Ascending aorta (tissue), 2 donors: ENCODE measurements around the gene SMS. TPM values are rescaled to one million over a fixed set of nuclear protein-coding genes. Genes with fewer than 3 reads are reported as not detected.

Source experiments
- DNase-seq, 2 donors: peaks; one replicate each; pipeline ENCODE4 v3.0.0-alpha.2; 2019; ENCODE audit warnings: low spot score in 2 of 2
- H3K27ac ChIP-seq, 2 donors: fragments of 200-600 bp; sonication (generic); one replicate each; pipeline ENCODE4 v1.5.1; 2016 to 2017; ENCODE audit warnings: mild to moderate bottlenecking in 1 of 2
- H3K27me3 ChIP-seq: fragments of 200-600 bp; sonication (generic); one replicate; pipeline ENCODE4 v1.5.1; 2017
- H3K36me3 ChIP-seq, 2 donors: fragments of 200-600 bp; sonication (generic); one replicate each; pipeline ENCODE4 v1.5.1; 2016
- H3K4me1 ChIP-seq, 2 donors: fragments of 200-600 bp; sonication (generic); one replicate each; pipeline ENCODE4 v1.5.1; 2016 to 2017; ENCODE audit warnings: mild to moderate bottlenecking in 1 of 2
- H3K4me3 ChIP-seq, 2 donors: fragments of 200-600 bp; sonication (generic); one replicate each; pipeline ENCODE4 v1.5.1; 2016 to 2017; ENCODE audit warnings: mild to moderate bottlenecking in 1 of 2
- H3K9me3 ChIP-seq, 2 donors: fragments of 200-600 bp; sonication (generic); one replicate each; pipeline ENCODE4 v1.5.1; 2016
- CTCF ChIP-seq, 3 experiments: fragments of 200-600 bp in 2 of 3; fragments of 450-650 bp in 1 of 3; sonication (generic) in 2 of 3; IDR thresholded peaks; one replicate each; pipeline ENCODE4 v1.5.1; 2016 to 2019; ENCODE audit warnings: antibody characterized with exemption in 3 of 3, mild to moderate bottlenecking in 1 of 3, moderate library complexity in 1 of 3
- intact Hi-C: fragments of 100-400 bp; cut with DNase I; formaldehyde crosslinking; loops from one replicate; pipeline ENCODE4 v1.15.1; 2023
- total RNA-seq: library from RNA; depleted of rRNA; stranded (reverse); fragments of >200 nt; gene quantifications from one replicate; pipeline ENCODE4 v1.1.0, GENCODE V29; 2016

The SMS gene
- total RNA-seq, 1 donor from 2014 or later, result 35.1 TPM

- Histone ChIP-seq H3K4me3 (no peak overlapping the region), H3K27me3 (no peaks in the 10 kb centered on the region), H3K27ac (no peak overlapping the region), H3K9me3 (no peaks in the 10 kb centered on the region), H3K36me3 (no peaks in the 10 kb centered on the region), H3K4me1 (no peaks in the 10 kb centered on the region)
- intact Hi-C loops, result no loop called here
- no peak for DNase-seq
- TF ChIP-seq CTCF (IDR thresholded peaks at IDR 0.05), result no peak
Observed at GRCh38 chrX:21912989-21913388, 27.5 kb upstream of the SMS start.

GRCh38 chrX:21926116-21926515, 14.4 kb upstream of the SMS start:
- H3K4me3 ChIP-seq, result peak overlapping the region; percentile 37 to 42
- no peak for TF ChIP-seq CTCF (IDR thresholded peaks at IDR 0.05)
- DNase-seq, result no peak
- no peaks in the 10 kb centered on the region for H3K36me3 ChIP-seq
- H3K27ac ChIP-seq, result peak overlapping the region; percentile 48 to 60
- intact Hi-C loops, result no loop called here
- no peaks in the 10 kb centered on the region for H3K27me3 ChIP-seq
- peaks cover 0 to 6% of the 10 kb centered on the region in 2 donors for H3K4me1 ChIP-seq
- no peaks in the 10 kb centered on the region for H3K9me3 ChIP-seq

DNA sequence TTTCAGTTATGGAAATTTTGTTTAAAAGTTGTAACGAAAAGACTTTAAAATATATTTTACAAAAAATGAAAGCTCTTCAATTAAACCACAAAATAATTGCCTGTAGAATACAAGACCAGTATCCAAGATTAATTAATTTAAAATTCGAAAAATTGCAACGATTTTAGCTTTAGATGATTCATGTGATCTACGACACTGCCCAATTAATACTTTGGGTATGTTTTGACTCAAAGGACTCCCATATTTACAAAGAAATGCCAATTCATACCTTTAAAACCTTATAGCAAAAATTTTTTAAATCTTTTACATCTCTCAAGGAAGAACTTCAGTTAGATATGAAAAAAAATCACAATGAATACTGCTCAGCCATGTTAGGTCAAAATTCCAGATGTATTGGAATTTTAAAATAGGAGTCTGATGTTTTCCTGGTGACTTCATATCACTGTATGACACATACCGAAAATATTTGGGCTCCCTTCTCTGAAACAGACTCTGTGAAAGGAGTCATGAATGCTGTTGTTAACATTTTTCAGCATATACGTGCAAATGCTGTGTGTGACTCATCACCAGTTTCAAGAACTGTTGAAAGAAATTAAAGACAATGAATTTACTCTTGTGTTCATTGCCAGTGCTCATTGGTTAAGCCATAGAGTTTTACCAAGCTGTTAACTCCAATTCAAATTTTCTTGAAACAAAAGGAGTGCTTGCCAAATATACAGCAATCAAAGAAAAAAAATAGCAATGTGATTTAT, 13.8 kb upstream of the SMS start:
- peak overlapping the region; percentile 48 to 60 for H3K27ac ChIP-seq
- TF ChIP-seq CTCF (IDR thresholded peaks at IDR 0.05), result no peak
- DNase-seq, result no peak
- H3K4me3 ChIP-seq, result peak overlapping the region; percentile 37 to 42
- H3K36me3 ChIP-seq, result no peaks in the 10 kb centered on the region
- H3K9me3 ChIP-seq, result no peaks in the 10 kb centered on the region
- H3K27me3 ChIP-seq, result no peaks in the 10 kb centered on the region
- intact Hi-C loops, result no loop called here
- H3K4me1 ChIP-seq, result peaks cover 0 to 6% of the 10 kb centered on the region in 2 donors

GRCh38 chrX:21929209-21929608, 11.3 kb upstream of the SMS start:
- H3K27ac ChIP-seq, result no peak overlapping the region
- peaks cover 0 to 13% of the 10 kb centered on the region in 2 donors for H3K4me1 ChIP-seq
- H3K27me3 ChIP-seq, result no peaks in the 10 kb centered on the region
- DNase-seq, result no peak
- no peaks in the 10 kb centered on the region for H3K36me3 ChIP-seq
- no peaks in the 10 kb centered on the region for H3K9me3 ChIP-seq
- intact Hi-C loops, result no loop called here
- no peak overlapping the region for H3K4me3 ChIP-seq
- TF ChIP-seq CTCF (IDR thresholded peaks at IDR 0.05), result no peak

- Histone ChIP-seq H3K4me3 (no peak overlapping the region), H3K27me3 (no peaks in the 10 kb centered on the region), H3K9me3 (no peaks in the 10 kb centered on the region), H3K4me1 (peaks cover 0 to 8% of the 10 kb centered on the region in 2 donors), H3K36me3 (no peaks in the 10 kb centered on the region), H3K27ac (no peak overlapping the region)
- no peak for TF ChIP-seq CTCF (IDR thresholded peaks at IDR 0.05)
- intact Hi-C loops, result no loop called here
- no peak for DNase-seq
Observed at GRCh38 chrX:21930986-21931385, 9.5 kb upstream of the SMS start.
